CD4-positive, alpha-beta T cell treated with Interleukin-6 at 100 ng/mL for 8 hours (primary cell): ENCODE measurements around the gene GSK3B.
A peak's percentile ranks its signal among the peaks of the same experiment; 100 is the strongest.

Experiments used
- DNase-seq: peaks from one replicate; pipeline ENCODE4 v3.0.0-alpha.2; 2020; ENCODE audit warnings: mixed read lengths, low spot score

The GSK3B gene

GRCh38 chr3:119817583-119818363, 276.5 kb downstream of the GSK3B start:
- DNase-seq = no peak

DNA sequence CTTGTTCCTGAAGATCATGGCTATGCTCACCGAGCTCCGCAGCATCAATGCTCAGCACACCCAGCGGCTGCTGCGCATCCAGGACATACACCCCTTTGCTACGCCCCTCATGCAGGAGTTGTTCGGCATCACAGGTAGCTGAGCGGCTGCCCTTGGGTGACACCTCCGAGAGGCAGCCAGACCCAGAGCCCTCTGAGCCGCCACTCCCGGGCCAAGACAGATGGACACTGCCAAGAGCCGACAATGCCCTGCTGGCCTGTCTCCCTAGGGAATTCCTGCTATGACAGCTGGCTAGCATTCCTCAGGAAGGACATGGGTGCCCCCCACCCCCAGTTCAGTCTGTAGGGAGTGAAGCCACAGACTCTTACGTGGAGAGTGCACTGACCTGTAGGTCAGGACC, 277.2 kb downstream of the GSK3B start:
- no peak for DNase-seq

DNA sequence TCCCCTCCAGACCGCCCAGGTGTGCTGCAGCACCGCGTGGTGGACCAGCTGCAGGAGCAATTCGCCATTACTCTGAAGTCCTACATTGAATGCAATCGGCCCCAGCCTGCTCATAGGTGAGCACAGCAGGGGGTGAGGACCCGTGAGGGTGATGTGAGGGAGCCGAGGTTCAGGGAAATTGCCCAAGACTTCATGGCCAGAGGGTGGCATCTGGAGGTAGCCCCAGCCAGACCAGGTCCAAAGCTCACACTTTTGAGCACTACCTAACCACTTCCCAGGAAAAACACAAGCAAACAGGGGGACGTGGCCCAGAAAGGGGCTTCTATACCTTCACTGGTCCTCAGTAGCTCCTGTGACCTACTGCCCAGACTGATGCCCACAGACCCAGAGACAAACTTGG, 278.5 kb downstream of the GSK3B start:
- DNase-seq = no peak

DNA sequence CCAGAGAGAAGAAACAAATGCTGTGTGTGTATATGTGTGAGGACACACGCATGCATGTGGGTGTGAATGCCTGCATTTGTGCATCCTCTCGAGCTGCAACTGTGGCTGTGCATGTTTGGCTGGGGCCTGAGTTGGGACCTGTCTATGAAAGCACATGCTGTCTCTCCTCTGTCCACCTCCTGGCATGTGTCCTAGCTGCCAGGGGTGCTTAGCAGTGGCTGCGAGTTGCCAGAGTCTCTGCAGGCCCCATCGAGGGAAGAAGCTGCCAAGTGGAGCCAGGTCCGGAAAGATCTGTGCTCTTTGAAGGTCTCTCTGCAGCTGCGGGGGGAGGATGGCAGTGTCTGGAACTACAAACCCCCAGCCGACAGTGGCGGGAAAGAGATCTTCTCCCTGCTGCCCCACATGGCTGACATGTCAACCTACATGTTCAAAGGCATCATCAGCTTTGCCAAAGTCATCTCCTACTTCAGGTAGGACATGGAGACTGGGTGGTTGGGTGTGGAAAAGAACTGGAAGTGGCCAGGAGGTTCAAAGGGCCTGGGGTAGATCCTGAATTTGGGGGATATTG, 281.7 kb downstream of the GSK3B start:
- no peak for DNase-seq

DNA sequence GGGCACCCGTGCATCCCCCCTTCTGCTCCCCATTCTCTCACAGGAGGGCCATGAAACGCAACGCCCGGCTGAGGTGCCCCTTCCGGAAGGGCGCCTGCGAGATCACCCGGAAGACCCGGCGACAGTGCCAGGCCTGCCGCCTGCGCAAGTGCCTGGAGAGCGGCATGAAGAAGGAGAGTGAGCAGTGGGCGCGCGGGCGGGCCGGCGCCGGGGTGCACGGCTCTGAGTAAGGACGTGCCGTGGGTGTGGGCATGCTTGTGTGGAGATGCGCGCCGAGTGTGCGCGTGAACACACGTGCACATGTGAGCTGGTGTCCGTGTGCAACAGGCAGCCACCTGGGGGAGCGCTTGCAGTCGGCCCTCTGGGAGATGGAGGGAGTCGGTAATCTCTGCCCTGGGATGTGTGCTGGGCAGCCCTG, 284.2 kb downstream of the GSK3B start:
- peak; percentile 56 for DNase-seq

DNA sequence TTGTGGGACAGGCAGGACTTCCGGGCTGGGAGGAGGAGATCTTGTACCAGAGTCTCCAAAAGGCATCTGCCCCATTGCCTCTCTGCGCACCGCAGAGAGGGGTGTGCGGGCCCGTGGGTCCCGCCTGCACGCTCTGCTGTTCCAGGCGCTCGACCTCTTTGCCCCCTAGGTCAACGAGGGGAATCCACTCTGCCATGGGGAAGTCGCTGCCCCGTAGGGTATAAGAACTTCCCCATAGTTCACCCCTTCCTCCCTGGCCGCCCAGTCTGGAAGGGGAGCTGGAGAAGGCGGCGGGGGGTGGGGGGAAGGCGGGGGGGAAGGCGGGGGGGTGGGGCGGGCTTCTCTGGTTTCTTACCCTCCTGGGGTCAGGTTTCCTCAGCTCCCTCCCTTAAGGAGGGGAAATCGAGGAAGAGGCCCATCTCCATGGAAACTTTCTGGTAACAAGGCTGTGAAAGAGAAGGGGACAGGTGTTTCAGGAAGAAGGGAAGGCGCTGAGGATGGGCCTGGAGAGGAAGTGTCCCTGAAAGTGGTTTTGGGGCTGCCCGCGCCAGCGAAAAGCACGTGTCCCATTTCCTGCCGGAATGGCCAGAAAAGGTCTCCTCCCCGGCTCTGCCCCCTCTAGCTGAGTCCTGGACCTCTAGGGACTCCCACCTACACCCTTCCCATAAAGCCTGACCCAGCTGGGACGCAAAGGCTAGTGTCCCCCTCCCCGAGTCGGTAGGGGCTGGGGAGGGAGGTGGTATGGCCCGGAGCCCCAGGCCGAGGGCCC, 284.8 kb downstream of the GSK3B start:
- DNase-seq = no peak

DNA sequence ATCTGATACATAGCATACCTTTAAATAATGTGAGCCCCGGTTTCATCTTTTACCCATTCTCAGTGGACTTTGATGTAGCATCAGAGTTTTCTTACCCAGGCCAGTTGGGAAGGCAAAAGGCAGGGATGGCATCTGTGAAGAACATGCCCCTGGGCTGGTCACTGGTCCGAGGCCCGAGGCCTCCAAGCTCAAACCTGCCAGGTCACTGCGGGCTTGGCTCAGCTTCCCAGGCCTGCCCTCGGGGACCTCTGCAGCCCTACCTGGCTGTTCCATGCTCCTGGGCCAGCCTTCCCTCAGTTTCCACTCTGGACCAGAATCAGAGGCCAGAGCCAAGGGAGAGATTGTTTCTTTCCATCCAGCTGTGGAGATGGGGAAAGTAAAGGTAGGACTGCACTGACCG, 285.4 kb downstream of the GSK3B start:
- no peak for DNase-seq

DNA sequence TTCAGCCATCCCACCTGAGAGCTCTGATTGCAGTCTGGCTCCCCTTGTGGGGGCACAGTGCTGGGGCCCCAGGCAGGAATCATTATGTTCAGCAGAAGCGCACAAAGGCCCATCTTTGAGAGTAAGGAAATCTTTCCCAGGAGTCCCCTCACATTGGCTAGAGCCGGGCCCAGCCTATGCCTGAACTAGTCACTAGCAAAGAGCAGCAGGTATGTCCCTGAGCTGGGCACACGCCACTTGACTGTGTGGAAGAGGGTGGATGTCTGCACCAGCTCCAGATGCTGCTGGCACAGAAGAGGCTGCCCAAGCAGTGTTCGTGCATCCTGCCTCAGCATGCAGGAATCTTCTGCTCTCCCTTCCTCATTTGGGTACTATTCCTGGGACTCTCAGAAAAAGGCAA, 286.0 kb downstream of the GSK3B start:
- DNase-seq = no peak

DNA sequence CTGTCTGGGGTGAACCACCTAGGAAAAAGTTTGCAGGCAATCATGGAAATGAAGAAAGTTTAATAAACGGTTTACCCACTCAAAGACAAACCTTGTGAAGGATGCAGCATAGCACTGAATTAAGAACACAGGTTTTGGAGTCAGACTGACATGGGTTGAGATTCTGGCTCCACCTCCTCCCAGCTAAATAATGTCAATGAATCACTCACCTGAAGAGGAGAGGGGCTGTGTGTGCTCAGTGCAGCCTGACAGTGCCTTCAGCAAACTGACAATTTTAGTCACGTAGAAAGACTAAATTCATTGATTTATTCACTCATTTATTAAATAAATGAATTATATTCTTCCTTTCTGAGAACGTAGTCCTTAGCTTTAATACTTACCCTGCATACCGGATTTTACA, 293.4 kb downstream of the GSK3B start:
- DNase-seq = no peak

DNA sequence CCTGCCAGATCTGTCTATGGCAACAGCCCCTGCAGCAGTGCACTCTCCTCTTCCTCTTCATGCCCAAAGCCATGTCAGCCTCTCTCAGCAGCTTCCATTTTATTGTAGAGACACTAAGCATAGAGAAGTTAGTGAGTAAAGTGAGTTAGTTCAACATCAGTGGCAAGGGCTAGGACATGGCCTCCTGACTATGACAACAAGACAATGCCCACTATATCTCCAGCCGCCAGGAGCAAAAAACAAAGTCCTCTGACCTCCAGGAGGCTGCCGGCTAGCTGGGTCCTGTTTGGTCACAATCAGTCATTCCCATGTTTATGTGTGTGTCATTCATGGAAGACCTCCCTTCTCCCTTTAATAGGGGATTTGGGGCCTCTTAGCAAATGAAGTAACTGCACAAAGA, 297.5 kb downstream of the GSK3B start:
- no peak for DNase-seq

- DNase-seq = no peak
Measured at GRCh38 chr3:119796368-119796767, 297.9 kb downstream of the GSK3B start.

GRCh38 chr3:119795849-119796248, 298.4 kb downstream of the GSK3B start:
- no peak for DNase-seq

GRCh38 chr3:119794971-119795612, 299.2 kb downstream of the GSK3B start:
- no peak for DNase-seq

DNA sequence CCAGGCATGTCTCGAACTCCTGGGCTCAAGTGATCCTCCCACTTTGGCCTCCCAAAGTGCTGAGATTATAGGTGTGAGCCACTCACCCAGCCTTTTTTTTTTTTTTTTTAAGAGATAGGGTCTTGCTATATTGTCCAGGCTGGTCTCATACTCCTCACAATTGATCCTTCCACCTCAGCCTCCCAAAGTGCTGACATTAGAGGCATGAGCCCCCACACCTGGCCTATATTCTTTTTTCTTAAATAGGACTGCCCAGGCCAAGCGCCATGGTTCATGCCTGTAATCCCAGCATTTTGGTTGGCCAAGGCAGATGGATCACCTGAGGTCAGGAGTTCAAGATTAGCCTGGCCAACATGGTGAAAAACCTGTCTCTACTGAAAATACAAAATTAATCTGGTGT, 299.8 kb downstream of the GSK3B start:
- DNase-seq = no peak

DNA sequence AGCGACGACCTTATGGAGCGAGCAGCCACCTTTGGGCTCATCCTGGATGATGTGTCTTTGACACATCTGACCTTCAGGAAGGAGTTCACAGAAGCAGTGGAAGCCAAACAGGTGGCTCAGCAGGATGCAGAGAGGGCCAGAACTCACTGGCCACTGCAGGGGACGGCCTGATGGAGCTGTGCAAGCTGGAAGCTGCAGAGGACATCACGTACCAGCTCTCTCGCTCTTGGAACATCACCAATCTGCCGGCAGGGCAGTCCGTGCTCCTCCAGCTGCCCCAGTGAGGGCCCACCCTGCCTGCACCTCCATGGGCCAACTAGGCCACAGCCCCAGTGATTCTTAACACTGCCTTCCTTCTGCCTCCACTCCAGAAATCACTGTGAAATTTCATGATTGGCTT, 302.0 kb downstream of the GSK3B start:
- no peak for DNase-seq

DNA sequence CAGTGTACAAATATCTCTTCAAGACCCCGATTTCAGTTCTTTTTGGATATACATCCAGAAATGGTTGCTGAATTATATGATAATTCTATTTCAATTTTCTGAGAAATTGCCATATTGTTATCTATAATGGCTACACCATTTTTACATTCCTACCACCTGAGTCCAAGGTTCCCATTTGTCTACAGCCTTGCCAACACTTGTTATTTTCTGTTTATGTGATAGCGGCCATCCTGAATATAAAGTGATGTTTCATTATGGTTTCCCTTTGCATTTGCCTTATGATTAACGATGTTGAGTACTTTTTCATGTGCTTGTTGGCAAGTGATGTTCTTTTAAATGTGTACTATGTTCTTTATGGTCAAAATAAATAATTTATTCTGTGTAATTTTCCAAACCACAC, 303.9 kb downstream of the GSK3B start:
- no peak for DNase-seq

GRCh38 chr3:119786409-119786808, 307.8 kb downstream of the GSK3B start:
- no peak for DNase-seq

DNA sequence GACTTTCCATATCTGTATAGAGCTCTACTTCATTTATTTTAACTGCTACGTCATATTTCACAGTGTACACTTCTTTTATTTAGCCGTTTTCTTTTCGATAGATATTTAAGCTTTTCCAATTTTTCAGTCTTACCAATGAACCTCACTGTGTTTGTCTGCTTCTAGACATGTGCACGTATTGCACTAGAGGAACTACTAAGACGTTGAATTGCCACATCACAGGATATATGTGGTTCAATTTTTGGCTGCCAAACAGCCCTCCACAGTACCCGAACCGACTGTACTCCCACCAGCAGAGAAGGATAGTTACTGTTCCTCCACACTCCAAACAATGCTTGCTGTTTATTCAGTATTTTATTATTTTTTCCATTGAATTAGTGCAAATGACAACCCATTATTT, 310.4 kb downstream of the GSK3B start:
- no peak for DNase-seq

- DNase-seq = no peak
Measured at GRCh38 chr3:119783255-119783654, 311.0 kb downstream of the GSK3B start.

DNA sequence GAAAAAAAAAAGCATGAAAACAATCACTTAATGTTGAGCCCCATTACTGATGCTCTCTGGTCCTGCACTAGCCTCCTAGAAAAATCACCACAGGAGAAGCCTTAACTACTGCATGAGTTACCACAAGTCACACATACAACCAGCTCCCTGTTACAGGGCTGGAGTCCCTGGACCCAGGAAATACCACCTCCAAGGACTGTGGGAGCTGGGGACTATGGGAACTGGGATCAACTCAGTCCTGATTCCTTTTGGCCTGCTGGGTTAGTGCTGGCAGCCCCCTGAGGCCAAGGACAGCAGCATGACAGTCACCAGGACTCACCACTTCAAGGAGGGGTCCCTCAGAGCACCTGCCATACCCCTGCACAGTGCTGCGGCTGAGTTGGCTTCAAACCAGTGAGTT, 311.8 kb downstream of the GSK3B start:
- DNase-seq = no peak

DNA sequence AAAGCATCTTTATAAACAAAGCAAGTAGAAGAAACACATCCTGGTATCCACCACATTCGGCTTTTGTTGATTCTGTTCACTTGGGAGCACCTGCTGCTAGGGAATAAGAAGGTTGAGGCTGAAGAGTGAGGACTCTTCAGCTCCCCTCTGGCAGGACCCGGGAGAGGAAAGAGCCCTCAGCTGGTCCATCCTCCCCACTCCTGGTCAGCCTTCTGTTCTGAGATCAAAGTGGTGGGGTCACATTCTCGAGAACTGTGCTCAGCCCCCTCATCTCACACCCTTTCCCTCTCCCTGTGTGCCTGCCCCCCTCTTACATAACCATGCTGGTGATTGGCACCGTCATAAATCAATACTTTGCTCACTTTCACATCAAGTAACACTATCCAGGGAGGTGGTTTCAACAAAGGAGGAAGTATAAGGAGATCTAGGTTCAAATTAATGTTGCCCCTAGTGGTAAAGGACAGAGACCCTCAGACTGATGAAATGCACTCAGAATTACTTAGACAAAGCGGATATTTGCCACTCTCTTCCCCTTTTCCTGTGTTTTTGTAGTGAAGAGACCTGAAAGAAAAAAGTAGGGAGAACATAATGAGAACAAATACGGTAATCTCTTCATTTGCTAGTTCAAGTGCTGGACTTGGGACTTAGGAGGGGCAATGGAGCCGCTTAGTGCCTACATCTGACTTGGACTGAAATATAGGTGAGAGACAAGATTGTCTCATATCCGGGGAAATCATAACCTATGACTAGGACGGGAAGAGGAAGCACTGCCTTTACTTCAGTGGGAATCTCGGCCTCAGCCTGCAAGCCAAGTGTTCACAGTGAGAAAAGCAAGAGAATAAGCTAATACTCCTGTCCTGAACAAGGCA, 312.7 kb downstream of the GSK3B start, which contains the start of gene NR1I2:
NR1I2 (plus strand) TSS at position 772 of the 869 bp plus-strand sequence.
- no peak for DNase-seq
